ENCODE measurements around the gene FAM120B.

FAM120B gene

DNA sequence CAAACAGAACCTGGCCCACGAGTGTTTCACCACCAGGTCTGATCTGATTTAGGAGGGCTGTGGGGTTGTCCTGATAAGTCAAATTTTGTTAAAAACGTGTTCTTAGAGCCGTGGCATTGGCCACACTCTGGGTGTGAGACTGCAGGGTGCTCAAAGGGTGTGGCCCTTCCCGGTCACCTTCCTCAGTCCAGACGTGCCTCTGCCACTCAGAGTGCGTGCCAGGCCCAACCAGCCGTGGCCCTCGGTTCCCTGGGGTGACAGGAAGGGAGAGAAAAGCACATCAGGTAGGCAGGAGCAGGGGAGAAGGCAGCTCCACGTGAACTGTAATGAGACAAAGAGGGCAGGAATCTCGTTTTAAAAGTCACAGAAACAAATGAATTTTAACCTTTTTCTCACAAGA, 115.4 kb downstream of the FAM120B start:
- no peak for DNase-seq (ENCODE audit: low read depth)

DNA sequence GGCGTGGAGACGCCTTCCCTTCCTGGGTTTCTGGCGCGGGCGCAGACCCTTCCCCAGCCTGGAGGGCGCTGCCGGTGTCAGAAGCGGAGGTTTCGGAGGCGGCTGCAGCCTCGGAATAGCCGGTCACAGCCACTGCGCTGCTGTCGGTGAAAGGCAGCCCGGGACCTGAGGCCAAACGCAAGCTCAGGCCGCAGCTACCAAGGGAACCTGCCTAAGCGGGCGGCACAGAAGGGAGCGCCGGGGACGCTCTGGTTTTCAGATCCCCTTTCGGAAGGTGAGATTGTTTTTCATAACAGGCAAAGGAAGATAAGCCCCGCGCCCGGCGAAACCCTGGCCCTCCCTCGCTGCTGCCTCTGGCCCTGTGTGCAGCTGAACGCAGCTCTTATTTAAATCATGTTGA, 116.5 kb downstream of the FAM120B start:
- no peak for DNase-seq (ENCODE audit: low read depth)

DNA sequence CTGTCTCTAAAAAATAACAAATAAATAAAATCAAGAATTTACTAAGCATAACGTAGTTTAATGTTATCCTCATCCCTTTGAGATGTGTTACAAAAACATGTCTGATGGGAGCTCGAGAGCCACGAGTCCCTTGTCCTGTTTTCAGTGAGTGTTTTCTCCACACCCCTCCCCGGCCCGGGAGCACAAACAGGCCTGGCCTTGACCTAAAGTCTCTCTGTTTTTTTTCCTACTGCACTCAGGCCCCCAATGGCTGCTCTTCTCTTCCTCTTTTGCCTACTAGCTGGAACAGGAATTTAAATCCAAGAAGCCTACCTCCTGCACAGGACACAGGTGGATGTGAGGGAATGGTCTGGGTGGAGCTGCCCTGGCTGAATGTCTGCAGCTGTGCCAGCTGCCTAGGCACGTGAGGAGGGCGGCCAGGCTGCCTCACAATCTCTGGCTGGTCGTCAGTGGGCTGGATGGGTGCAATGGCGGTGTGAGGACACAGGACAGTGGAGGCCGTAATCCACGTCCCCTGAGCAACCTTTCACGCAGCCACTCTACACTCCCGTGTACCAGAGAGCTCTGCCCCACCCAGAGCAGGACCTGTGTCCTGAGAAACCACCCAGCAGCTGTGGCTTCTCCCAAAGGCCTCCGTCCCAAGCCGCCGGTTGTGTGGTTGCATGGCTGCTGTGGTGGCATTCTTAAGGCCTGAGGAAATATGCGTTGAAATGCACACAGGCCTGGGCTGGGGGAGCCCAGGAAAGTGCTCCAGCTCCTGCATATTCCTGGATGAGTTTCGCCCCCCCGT, 117.5 kb downstream of the FAM120B start:
- DNase-seq (ENCODE audit: low read depth), result no peak

DNA sequence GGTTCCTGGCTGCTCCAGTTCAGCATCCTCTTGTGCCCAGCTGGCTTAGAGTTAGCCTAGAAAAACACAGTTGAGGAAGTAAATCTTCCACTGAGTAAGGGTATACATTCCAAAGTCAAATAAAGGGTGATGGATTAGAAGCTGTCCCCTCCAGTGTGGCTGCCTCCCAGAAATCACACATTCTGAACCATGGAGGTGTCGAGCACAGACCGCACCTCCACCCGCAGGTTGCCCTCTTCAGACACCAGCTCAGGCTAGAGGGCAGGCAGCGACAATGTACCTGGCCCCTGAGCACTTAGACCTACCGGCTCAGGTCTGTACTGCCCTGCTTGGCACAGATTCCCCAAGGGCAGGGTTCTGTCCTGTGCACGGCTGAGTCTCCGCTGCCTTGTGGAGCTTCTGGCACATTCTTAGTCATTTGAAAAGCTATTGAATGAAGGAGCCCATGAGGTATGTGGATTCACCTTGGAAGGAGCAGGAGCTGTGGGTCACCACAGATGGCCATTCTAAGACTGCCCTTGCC, 118.1 kb downstream of the FAM120B start:
- no peak for DNase-seq (ENCODE audit: low read depth)

DNA sequence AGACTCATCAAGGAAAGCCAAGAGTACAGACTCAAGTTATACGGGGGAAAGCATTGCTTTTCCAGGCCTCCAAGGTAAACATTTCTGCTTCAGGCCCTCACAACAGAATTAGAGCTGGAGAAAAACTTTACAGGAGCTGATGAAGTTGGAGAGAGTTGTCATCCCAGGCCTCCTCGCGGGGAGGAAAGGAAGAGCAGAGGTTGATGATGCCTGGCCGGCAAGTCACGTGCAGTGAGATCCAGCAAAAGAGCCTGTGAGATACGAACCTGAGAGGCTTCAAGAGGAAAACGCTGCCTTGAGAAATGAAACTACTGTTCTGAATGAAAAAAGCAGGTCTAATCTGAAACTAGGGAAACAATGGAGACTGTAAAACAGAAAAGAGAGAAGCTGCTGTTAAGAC, 122.9 kb downstream of the FAM120B start:
- no peak for DNase-seq (ENCODE audit: low read depth)

DNA sequence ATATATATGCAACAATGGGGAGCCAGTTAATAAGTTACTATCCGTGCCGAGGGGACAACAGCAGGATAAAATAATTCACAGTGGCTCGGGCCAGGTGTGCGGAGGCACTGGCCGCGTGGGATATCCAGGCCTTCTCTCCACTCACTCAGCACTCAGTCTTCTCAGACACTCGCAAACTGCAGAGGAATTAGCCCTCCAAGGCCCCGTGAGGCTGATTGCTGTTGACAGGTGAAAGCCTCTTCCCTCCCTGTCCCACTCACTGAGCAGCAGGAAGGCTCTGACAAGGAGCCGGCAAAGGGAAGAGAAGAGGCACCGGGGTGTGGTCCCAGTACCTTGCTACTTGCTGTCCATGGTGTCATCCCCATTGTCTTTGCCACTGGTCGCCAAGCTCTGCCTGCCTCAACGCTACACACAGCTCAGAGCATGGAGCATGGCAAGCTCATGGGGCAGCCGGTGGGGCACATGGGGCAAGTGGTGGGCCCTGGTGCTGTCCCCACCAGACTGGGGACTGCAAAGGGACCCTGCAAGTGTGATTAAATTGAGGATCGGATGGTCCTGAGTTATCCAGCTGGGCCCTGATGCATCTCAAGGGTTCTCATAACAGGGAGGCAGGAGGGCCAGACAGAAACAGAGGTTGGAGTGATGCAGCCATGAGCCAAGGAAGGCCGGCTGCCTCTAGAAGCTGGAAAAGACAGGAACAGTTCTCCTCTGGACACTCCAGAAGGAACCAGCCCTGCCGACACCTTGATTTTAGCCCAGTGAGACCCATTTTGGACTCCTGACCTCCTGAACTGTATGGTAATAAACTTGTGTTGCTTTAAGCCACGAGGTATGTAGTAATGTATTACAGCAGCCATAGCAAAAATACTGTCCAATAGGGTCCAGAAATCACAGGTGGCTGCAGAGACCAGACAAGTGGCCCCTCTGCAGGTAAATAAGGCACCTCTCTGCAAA, 126.9 kb downstream of the FAM120B start:
- DNase-seq (ENCODE audit: low read depth), result no peak

DNA sequence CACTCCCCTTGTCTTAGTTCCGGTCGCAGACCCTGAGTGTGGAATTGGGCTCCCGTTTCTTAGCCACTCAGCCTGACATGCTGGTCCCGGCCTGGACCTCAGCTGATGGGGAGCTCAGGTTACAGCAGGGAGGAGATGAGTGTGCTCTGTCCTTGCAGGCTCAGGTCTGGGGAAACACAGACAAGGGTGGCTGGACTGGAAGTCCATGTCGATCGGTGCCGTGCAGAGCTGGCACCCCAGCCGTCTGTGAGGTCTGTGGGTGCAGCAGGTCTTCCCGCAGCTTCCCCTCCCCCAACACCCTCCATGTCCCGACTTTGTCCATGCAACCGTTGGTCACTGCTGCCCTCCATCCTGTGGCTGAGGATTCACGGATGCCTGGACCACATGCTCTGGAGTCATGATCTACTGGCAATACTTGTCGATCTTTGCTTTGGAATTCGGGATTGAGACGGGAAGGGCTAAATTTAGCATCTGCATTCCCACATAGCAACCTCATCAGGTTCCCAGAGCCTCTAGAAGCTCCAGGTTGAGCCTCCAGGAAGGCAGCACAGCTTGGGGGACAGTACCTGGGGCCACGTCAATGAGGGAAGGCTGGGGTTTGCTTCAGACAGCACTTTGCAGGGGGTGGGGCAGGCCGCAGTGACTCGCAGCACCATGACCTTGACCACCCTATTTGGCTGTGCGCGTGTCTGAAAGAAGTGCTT, 127.7 kb downstream of the FAM120B start:
- DNase-seq (ENCODE audit: low read depth), result no peak

DNA sequence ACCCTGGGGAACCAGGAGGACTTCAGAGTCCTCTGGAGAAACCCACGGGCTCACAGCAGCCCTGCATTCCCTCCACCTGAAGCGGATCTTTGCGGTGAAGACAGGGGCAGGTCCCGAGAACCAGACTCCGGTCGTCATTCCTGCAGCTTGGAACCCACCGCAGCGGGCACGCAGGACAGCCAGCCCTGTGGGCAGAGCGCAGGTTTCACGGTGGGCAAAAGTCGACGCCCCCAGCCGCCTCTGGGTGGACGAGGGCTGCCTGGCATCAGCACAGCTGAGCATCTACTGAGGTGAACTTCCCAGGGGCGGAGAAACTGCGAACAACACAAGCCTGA, 128.2 kb downstream of the FAM120B start:
- no peak for DNase-seq (ENCODE audit: low read depth)

DNA sequence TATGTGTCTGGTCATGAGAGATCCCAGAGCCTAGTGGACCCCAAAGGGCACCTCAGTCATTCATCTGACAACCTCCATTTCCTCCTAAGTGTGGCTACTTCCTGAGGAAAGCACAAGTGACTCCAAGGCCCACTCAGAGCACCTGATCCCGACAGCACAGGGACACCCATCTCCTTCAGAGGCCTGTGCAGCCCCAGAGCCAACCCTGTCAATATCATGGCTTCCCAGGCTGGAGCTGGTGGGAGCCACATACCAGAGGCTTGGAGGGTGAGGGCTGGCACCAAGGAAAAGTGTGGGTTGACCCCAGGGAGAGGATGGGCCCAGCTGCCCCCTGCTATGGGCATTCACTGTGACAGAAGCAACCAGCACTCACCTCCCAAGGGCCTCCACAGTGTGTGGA, 129.2 kb downstream of the FAM120B start:
- DNase-seq (ENCODE audit: low read depth), result no peak

DNA sequence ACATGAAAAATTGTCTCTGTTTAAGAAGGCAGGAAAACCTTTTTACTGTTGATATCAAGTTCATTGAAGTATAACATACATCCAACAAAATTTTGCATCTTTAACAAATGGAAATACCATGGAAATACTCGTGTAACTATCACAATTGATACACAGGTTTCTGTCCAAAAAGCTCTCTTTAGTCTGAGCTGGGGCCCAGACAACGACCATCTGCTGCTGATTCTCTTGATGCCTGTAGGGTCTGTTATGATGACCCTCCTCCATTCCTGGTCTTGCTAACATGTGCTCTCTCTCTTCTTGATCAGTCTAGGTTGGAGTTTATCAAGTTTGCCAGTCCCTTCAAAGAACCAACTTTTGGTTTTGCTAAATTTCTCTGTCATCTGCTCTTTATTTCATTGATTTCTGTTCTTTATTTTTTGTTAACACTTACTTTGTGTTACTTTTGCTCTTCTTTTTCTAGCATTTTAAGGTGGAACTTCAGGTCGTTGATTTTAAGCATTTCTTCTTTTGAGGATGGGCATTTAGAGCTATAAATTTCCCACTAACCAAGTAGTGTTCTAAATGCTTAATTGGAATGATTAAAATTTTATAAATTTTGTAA, 129.8 kb downstream of the FAM120B start:
- DNase-seq (ENCODE audit: low read depth), result no peak

DNA sequence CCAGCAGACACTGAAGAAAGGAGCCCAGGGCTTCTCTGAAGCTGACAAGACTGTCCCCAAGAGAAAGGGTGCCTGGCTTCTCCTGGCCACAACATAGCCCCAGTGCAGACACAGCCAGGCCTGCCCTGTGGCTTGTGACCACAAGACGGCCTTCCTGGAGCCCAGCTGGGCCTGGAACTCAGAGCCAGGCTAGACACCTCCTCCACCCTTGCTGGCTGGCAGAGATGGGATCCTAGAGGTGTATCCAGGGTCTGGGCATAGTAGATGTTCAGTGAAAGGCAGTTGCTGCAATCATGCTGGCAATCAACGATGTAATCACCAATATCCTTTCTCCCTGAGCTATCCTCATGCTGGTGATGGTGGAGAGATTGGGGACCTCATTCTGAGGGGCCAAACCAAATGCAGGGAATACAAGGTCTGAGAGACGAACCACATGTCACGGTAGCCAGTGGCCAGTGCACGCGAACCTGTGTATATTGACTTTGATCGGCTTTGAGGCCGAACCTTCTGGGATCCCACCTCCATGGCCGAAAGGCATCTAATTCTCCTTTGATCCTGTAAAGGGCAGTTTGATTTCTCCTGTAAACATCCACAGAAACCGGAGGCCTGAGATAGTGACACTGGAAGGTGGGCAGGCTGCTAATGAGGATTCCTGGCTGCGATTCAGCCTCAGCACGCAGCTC, 131.3 kb downstream of the FAM120B start:
- no peak for DNase-seq (ENCODE audit: low read depth)

DNA sequence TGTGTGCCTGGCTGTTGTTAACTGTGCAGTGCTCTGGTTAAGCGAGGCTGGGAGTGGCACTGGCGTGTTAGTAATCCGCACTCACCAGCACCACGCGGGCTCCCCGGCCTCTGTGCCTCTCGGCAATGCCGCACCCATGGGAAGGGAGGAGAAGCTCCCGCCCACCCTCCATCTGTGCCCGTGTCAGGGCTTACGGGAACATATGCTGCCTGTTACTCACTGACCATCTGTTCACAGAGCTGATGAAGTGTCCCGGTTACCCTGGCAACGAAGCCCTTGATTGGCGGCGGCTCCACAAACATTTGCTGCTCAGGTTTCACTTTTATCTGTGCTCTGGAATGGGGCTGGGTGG, 131.8 kb downstream of the FAM120B start:
- peak; percentile 27 for DNase-seq (ENCODE audit: low read depth)

DNA sequence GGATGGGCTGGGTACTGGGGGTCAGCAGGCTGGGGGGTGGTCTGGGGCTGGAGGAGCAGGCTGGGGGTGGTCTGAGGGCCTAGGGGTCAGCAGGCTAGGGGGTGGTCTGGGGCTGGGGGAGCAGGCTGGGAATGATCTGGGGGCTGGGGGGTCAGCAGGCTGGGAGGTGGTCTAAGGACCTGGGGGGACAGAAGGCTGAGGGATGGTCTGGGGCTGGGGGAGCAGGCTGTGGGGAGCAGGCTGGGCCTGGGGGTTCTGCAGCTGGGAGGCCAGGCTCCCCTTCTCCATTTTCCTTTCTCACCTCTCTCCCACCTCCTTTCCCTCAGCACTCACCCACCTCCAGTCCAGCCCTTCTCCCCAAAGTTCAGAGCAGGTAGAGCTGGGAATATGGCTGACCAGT, 132.3 kb downstream of the FAM120B start:
- no peak for DNase-seq (ENCODE audit: low read depth)

DNA sequence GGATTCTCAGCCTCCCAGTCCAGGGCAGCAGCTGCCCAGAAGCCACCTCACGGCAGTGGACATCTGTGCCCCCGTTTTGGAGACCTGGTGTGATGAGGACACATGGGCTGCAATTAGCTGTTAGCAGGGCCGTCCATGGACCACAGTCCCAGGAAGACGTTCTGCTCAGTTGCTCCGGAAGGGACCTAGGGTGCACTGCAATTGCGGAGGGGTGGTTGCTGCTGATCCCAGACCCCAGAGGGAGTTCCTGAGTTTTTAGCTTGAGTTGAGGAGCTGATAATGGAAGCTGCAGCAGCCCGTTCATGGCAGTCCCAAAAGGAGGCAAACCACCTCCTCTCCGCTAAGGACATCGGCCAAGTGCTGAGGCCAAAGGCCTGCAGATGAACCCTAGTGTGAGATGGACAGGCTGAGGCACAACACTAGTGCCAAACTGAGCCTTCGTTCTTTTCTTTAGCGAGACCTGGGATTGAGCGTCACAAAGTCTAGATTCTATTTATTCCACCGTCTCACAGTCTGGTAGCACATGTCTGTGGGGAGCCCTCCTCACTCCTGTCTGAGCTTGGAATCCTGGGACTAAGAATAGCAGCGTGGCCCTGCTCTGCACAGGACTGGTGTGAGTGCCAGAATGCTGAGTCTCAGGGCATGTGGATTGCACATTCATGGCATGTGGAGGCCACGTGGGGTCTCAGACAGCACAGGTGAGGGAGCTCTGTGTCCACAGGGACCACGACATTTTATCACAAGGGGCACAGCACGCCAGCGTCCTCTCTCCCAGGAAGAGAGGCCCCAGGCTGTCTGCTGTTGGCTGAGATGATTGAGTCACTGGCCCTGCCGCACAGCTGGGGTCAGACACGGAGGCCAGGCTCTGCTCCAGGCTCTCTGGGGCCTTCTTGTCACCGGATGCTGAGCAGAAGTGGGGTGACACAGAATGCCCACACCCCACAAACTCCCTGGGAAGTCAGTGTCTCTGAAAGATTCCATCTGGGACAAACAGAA, 133.1 kb downstream of the FAM120B start:
- no peak for DNase-seq (ENCODE audit: low read depth)

DNA sequence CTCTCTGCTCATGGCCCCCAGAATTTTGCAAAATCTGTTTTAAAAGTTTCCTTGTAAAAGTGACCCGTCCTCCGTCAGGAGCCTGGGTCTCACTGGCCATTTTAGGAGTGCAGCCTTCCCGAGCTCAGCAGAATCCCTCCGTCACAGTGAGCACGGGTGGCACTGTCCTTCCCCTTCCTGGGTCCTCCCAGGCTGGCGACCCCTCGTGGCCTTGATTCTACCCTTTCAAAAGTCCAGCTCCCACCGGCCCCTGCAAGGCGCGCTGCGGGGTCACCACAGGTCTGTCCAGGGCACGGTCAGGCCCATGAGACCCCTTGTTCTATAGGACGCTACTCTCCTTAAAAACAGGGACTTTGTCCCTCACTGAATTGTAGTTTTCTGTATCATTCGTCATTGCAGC, 133.9 kb downstream of the FAM120B start:
- DNase-seq (ENCODE audit: low read depth), result no peak

DNA sequence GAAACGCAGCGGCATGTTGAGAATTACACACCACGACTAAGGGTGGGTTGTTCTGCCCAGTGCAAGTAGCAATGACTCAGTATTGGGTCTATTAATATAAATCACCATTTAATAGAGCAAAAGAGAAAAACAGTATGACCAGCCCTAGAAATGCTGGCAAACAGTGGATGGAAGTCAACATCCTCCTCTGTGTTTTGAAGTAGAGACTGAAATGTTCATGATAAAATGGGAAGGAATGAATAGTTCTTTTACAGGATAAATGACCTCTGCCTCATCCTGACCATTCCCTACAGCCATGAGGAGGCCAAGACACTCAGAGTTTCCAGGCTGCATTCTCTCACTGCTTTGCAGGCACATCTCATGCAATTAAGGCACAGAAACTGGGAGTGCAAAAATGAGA, 134.8 kb downstream of the FAM120B start:
- no peak for DNase-seq (ENCODE audit: low read depth)

DNA sequence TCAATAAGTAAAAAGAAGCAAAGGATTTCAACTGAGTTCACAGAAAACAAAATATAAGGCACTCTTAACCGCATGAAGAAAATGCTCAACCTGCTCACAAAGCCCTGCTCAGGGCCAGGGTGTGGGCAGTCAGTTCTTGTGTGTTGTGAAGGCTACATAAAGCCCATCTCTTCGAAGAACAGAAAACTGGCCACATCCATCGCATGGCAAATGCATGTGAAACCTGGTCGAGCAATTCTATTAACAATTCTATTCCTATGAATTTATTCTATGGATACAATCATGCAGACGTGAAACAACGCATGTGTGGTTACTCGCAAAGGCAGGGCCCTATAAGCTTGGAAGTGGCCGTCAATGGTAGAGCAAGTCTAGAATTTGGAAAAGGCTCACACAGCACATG, 136.0 kb downstream of the FAM120B start:
- DNase-seq (ENCODE audit: low read depth), result no peak

DNA sequence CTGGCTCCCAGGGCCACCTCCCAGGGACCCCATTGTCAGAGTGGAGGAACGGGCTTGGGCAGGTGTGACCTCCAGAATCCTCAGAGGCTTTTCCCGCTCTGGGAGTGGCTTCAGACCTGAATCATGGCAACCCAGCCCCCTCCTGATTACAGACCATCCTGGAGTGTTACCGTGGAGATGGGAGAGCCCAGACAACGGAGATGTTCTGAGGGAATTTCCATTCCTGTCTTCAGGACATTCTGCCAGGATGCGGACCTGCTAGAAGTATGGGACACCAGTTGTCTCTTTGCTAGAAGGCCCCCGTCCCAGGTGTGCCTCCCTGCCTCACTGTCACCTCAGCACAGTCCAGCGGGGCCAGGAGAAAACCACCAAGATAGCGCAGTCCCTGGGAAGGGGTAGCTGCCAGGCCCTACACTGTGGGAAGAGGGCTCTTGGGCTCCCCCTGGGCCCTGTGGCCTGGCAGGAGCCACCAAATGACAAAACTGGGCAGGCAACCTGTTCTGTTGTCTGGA, 136.6 kb downstream of the FAM120B start:
- DNase-seq (ENCODE audit: low read depth), result no peak

DNA sequence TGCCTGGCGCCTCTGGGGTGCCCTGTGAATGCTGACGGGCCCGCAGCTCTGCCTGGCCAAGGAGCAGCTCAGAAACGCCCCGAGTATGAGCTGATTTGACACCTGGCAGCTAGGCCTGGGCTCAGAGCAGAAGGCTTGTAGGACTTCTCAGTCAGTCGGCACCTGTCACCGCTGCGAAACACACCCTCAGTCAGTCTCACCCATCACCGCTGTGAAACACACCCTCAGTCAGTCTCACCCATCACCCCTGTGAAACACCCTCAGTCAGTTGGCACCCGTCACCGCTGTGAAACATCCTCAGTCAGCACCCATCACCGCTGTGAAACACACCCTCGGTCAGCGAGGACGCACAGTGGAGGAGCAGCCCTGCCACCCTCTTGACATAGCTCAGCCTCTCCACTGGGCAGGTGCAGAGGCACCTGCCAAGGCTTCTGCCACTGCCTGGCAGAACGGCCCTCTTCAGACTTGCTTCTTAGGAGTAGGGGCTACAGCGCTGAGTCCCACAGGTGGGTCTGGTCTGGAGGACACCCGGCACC, 137.6 kb downstream of the FAM120B start:
- peak; percentile 19 for DNase-seq (ENCODE audit: low read depth)

DNA sequence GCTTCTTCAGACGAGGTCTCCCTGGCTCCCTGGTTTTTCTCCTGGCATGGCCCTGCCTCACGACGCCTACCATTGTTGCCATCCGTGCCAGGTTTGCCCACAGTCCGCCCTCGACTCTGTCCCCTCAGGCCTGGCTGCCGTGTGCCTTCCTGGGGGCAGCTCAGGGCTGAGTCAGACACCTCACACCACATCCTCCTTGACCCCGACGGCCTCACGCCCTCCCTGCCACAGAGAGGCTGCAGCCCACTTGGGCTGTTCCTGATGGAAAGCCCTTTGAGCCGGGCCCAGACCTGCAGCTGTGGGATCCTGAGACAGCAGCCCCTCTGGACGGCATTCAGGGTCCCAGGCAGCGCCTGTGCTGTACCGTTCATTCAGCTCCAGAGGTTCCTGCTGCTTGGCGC, 138.3 kb downstream of the FAM120B start:
- no peak for DNase-seq (ENCODE audit: low read depth)
